GM21737 (cell line): Measurements from ENCODE around the gene ECE2.

Experiments used
- ATAC-seq: cut with Tn5 transposase; IDR thresholded peaks from one replicate; pipeline ENCODE4 v1.9.1; 2021; ENCODE audit warnings: mild to moderate bottlenecking, moderate library complexity; ENCODE audit not compliant: unreplicated experiment

The ECE2 gene

GRCh38 chr3:184240384-184241140 is 35.3 kb upstream of the ECE2 start:
- ATAC-seq, result no peak

GRCh38 chr3:184241141-184241446 is 34.7 kb upstream of the ECE2 start:
- ATAC-seq, result no peak

- no peak for ATAC-seq
Observed at GRCh38 chr3:184241447-184242296, 34.1 kb upstream of the ECE2 start.

GRCh38 chr3:184242297-184242685 is 33.5 kb upstream of the ECE2 start:
- ATAC-seq, result no peak

GRCh38 chr3:184248454-184249411 is 27.1 kb upstream of the ECE2 start, which contains the start of gene ALG3:
Gene ALG3 (minus strand): TSS chr3:184248962. CDS start chr3:184248940, 22 bp downstream.
- peak; percentile 57 for ATAC-seq

- ATAC-seq, result peak; percentile 88
Observed at GRCh38 chr3:184249412-184250166, 26.2 kb upstream of the ECE2 start, which contains the start of gene EEF1AKMT4. Gene EEF1AKMT4 (plus strand): TSS chr3:184249672. CDS start chr3:184249695, 23 bp downstream.

GRCh38 chr3:184250167-184250828 is 25.5 kb upstream of the ECE2 start:
- ATAC-seq, result peak; percentile 70

GRCh38 chr3:184255291-184256039 is 20.4 kb upstream of the ECE2 start:
- ATAC-seq, result no peak

- ATAC-seq, result no peak
Observed at GRCh38 chr3:184257083-184257915, 18.5 kb upstream of the ECE2 start.

GRCh38 chr3:184258926-184259325 is 16.9 kb upstream of the ECE2 start:
- ATAC-seq, result no peak

- no peak for ATAC-seq
Observed at GRCh38 chr3:184259396-184259877, 16.4 kb upstream of the ECE2 start.

- no peak for ATAC-seq
Observed at GRCh38 chr3:184259878-184260723, 15.7 kb upstream of the ECE2 start.

GRCh38 chr3:184260724-184261269 is 15.0 kb upstream of the ECE2 start:
- no peak for ATAC-seq

- no peak for ATAC-seq
Observed at GRCh38 chr3:184261270-184261853, 14.5 kb upstream of the ECE2 start, which contains the start of gene CAMK2N2. Gene CAMK2N2 (minus strand): TSS chr3:184261553. CDS start chr3:184261285, 268 bp downstream.

GRCh38 chr3:184261854-184262763 is 13.7 kb upstream of the ECE2 start:
- no peak for ATAC-seq
